ENCODE data around the gene TAF11.

GRCh38 chr6:34837528-34837927 lies 50.3 kb downstream of the TAF11 start:
- TF ChIP-seq POLR2A (IDR thresholded peaks at IDR 0.05) (no peak), CTCF (IDR thresholded peaks at IDR 0.05 in 8 of 11, conservative IDR thresholded peaks at IDR 0.05 in 3 of 11) (no peak)

Measured in spleen (tissue), 7 donors.